ENCODE data around the gene RPE.

DNA sequence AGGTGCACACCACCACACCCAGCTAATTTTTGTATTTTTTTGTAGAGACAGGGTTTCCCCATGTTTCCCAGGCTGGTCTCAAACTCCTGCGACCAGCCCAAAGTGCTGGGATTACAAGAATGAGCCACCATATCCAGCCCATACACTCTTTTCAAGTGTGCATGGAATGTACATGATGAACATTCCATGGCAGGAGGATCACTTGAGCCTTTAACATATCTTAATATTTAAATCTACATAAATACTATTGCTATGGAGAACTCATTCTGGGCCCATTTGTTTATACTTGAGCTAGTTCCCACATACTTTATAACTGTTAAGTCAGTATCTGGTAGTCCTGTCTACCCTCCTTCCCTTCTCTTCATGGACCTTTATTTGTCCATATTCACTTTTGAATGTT is 48.4 kb downstream of the RPE start:
- TF ChIP-seq, protein P1, sequence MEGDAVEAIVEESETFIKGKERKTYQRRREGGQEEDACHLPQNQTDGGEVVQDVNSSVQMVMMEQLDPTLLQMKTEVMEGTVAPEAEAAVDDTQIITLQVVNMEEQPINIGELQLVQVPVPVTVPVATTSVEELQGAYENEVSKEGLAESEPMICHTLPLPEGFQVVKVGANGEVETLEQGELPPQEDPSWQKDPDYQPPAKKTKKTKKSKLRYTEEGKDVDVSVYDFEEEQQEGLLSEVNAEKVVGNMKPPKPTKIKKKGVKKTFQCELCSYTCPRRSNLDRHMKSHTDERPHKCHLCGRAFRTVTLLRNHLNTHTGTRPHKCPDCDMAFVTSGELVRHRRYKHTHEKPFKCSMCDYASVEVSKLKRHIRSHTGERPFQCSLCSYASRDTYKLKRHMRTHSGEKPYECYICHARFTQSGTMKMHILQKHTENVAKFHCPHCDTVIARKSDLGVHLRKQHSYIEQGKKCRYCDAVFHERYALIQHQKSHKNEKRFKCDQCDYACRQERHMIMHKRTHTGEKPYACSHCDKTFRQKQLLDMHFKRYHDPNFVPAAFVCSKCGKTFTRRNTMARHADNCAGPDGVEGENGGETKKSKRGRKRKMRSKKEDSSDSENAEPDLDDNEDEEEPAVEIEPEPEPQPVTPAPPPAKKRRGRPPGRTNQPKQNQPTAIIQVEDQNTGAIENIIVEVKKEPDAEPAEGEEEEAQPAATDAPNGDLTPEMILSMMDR (IDR thresholded peaks at IDR 0.05; ENCODE audit: low read depth, low read length, poor library complexity, severe bottlenecking): no peak
- TF ChIP-seq EZH2phosphoT487 (IDR thresholded peaks at IDR 0.05; ENCODE audit: borderline replicate concordance, low read length): no peak

All from DOHH2 (cell line).